Heart left ventricle (tissue), 16 donors: ENCODE data around the gene RPL13. TPM values are rescaled to one million over a fixed set of nuclear protein-coding genes. Genes with fewer than 3 reads are reported as not detected.
A peak's percentile ranks its signal among the peaks of the same experiment; 100 is the strongest.

Source experiments
- ATAC-seq, 4 donors: fragments of 200-7000 bp; cut with Tn5 transposase; one replicate each; pipeline ENCODE4 v1.9.1; 2020 to 2022; ENCODE audit warnings: moderate library complexity in 4 of 4, mild to moderate bottlenecking in 3 of 4, moderate number of reproducible peaks in 1 of 4
- DNase-seq, 5 donors: peaks; one replicate each; pipeline ENCODE4 v3.0.0-alpha.2; 2020
- H3K27ac ChIP-seq, 12 donors: fragments of 200-600 bp; sonication (generic) in 4 of 12; one replicate each; pipeline versions ENCODE4 v1.5.0 to v1.8.0; 2016 to 2022; ENCODE audit warnings: mild to moderate bottlenecking in 2 of 12
- H3K27me3 ChIP-seq, 9 donors: fragments of 200-600 bp; sonication (generic) in 2 of 9; one replicate each; pipeline versions ENCODE4 v1.5.1 to v1.8.0; 2016 to 2022; ENCODE audit warnings: mild to moderate bottlenecking in 3 of 9
- H3K36me3 ChIP-seq, 9 donors: fragments of 200-600 bp; sonication (generic) in 2 of 9; one replicate each; pipeline versions ENCODE4 v1.5.0 to v1.8.0; 2018 to 2022; ENCODE audit warnings: mild to moderate bottlenecking in 2 of 9
- H3K4me1 ChIP-seq, 12 donors: fragments of 200-600 bp; sonication (generic) in 4 of 12; one replicate each; pipeline versions ENCODE4 v1.5.0 to v1.8.0; 2016 to 2022; ENCODE audit warnings: mild to moderate bottlenecking in 3 of 12
- H3K4me3 ChIP-seq, 12 donors: fragments of 200-600 bp; sonication (generic) in 4 of 12; one replicate each; pipeline versions ENCODE4 v1.5.0 to v1.8.0; 2017 to 2022; ENCODE audit warnings: mild to moderate bottlenecking in 9 of 12, moderate library complexity in 4 of 12
- H3K9me3 ChIP-seq, 12 donors: fragments of 200-600 bp; sonication (generic) in 4 of 12; one replicate each; pipeline versions ENCODE4 v1.5.0 to v1.8.0; 2016 to 2022; ENCODE audit warnings: mild to moderate bottlenecking in 1 of 12
- POLR2A ChIP-seq, 2 donors: fragments of 450-650 bp; IDR thresholded peaks; one replicate each; pipeline ENCODE4 v1.6.1; 2017; ENCODE audit warnings: antibody characterized with exemption in 2 of 2, mild to moderate bottlenecking in 2 of 2, moderate library complexity in 2 of 2
- WGBS, 4 donors: extraction: QIAGEN DNeasy Blood & Tissue Kit in 2 of 4; methylation state at CpG; one replicate each; pipeline versions ENCODE4 v1.1.5 to v1.1.7; 2013 to 2018; 5-methylcytosine and 5-hydroxymethylcytosine counted together
- intact Hi-C, 10 donors: fragments of 100-400 bp; cut with DNase I; formaldehyde crosslinking; loops; one replicate each; pipeline versions ENCODE4 v1.11.1 to v1.14.2; 2022
- polyA plus RNA-seq, 2 donors: library from polyadenylated mRNA; stranded (reverse); fragments of 200-250 nt; gene quantifications; one replicate each; pipeline ENCODE4 v1.2.3, GENCODE V29; 2013
- total RNA-seq, 9 donors: library from RNA; depleted of rRNA in 2 of 9; stranded (reverse); fragments of >200 nt in 2 of 9; fragmentation: NEBNext Ultra II Directional in 3 of 9; extraction: Animal tissue kit (Norgen Biotek cat#: 25700) in 3 of 9; gene quantifications; one replicate each; pipeline versions ENCODE4 v1.1.0 to v1.2.4, GENCODE V29; 2016 to 2023
- TF ChIP-seq, protein P1 (sequence below), 12 donors: fragments of 200-600 bp; sonication (generic) in 4 of 12; IDR thresholded peaks; one replicate each; pipeline versions ENCODE4 v1.5.0 to v1.8.0; 2018 to 2022; ENCODE audit warnings: antibody characterized with exemption in 12 of 12, mild to moderate bottlenecking in 5 of 12
- donor health status: ischemic (EF 13 %, LVEDD 7.1; RV severe dilation, severe dysfunction).
- donor health status: healthy with polysubstance abuse.
- donor health status: DM: no; HTN: yes; CAD: no.
- donor health status: DM: no; HTN: no; CAD: no.
- donor health status: ischemic (EF 25% LVEDD 6.9; RV normal size, moderate dysfunction).
- donor health status: ischemic (EF 25% LVEDD 5.7; RV mildly dilated, moderate dysfunction).
- donor health status: healthy.
- donor health status: DM: yes; HTN: yes; CAD: no.
- donor health status: ischemic (EF 35%, LVEDD 5.7; RV mildly dilated, moderate dysfunction).
- donor health status: nonischemic (EF 11% LVEDD 7.7; RV severe dilation, severe dysfunction).
- donor health status: DM: yes; HTN: yes; CAD: no.
- donor health status: PGD.
- donor health status: ischemic (EF 29% LVEDD 5.4; RV normal size, mild dysfunction).
- donor health status: nonischemic (EF 23%, LVEDD 6.1; RV moderate dilation, normal function).

RPL13 gene
- total and polyA plus RNA-seq, 11 donors = 701 to 5,500 (median 1,282) TPM

DNA sequence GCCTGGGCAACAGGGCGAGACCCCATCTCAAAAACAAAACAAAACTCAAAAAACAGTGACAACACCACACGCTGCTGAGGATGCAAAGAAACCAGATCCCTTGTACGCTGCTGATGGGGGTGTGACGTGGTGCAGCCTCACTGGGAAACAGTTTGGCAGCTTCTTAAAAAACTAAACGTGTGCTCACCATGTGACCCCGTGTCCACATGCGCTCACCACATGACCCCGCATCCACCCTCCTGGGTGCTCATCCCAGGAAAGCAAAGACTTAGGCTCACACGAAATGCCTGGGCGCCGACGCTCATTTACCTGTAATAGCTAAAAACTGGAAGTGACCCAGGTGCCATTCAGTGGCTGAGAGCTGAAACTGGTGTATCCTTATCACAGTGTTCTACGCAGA, 19.9 kb upstream of the RPL13 start:
- H3K36me3 ChIP-seq = peaks cover 0 to 75% (median 48%) of the 10 kb centered on the region in 9 donors
- H3K4me1 ChIP-seq = peaks cover 0 to 16% (median 2%) of the 10 kb centered on the region in 12 donors
- no peaks in the 10 kb centered on the region for H3K27me3 ChIP-seq
- H3K9me3 ChIP-seq = no peaks in the 10 kb centered on the region
- TF ChIP-seq, protein P1, sequence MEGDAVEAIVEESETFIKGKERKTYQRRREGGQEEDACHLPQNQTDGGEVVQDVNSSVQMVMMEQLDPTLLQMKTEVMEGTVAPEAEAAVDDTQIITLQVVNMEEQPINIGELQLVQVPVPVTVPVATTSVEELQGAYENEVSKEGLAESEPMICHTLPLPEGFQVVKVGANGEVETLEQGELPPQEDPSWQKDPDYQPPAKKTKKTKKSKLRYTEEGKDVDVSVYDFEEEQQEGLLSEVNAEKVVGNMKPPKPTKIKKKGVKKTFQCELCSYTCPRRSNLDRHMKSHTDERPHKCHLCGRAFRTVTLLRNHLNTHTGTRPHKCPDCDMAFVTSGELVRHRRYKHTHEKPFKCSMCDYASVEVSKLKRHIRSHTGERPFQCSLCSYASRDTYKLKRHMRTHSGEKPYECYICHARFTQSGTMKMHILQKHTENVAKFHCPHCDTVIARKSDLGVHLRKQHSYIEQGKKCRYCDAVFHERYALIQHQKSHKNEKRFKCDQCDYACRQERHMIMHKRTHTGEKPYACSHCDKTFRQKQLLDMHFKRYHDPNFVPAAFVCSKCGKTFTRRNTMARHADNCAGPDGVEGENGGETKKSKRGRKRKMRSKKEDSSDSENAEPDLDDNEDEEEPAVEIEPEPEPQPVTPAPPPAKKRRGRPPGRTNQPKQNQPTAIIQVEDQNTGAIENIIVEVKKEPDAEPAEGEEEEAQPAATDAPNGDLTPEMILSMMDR (IDR thresholded peaks at IDR 0.05) = no peak
- TF ChIP-seq POLR2A (IDR thresholded peaks at IDR 0.05) = no peak
- intact Hi-C loops = no loop called here
- no peak overlapping the region for H3K4me3 ChIP-seq
- WGBS, 4 donors = 51 to 69% (median 64%) methylated on average over 12 to 13 of the region's 13 CpGs
- peak; percentile 58 to 85 (median 72) for ATAC-seq
- DNase-seq = peak in 2 of 5 donors; percentile 47 to 57
- H3K27ac ChIP-seq = peak overlapping the region in 9 of 12 donors; percentile 15 to 84 (median 46)

- ATAC-seq (peak; percentile 6 to 20 (median 8)), DNase-seq (no peak)
- TF ChIP-seq POLR2A (IDR thresholded peaks at IDR 0.05) = no peak
- TF ChIP-seq, protein P1 (IDR thresholded peaks at IDR 0.05) = no peak
- no peak overlapping the region for H3K4me3 ChIP-seq
- 89 to 95% (median 93%) methylated on average over 21 of the region's 21 CpGs for WGBS, 4 donors
- no peaks in the 10 kb centered on the region for H3K27me3 ChIP-seq
- intact Hi-C loops = no loop called here
- H3K9me3 ChIP-seq = no peaks in the 10 kb centered on the region
- H3K36me3 ChIP-seq = peaks cover 0 to 82% (median 57%) of the 10 kb centered on the region in 9 donors
- peak overlapping the region in 9 of 12 donors; percentile 3 to 86 (median 53) for H3K27ac ChIP-seq
- peaks cover 0 to 16% (median 2%) of the 10 kb centered on the region in 12 donors for H3K4me1 ChIP-seq
These were observed 18.7 kb upstream of the RPL13 start for GRCh38 chr16:89541792-89542191.

DNA sequence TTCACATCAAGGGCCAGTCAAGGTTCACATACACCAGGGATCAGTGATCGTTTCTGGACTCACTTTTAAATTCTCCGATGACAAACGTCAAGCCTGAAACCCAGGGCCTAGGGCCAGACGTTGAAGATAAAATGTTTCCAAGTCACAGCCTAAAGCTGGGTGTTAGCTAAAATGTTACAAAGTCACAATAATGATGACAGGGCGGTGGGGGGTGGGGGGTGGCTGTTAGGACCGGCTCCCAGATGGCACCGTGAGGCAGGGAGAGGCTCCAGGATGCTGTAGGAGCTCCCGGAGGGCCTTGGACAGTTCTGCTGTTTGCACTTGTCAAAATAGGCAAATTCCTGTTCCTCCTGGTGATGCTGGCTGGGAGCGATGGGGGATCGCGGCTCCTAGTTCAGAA, 16.4 kb upstream of the RPL13 start:
- intact Hi-C loops = no loop called here
- peaks cover 0 to 16% (median 2%) of the 10 kb centered on the region in 12 donors for H3K4me1 ChIP-seq
- no peak overlapping the region for H3K4me3 ChIP-seq
- ATAC-seq (no peak), DNase-seq (no peak)
- H3K27ac ChIP-seq = no peak overlapping the region
- peaks cover 0 to 83% (median 59%) of the 10 kb centered on the region in 9 donors for H3K36me3 ChIP-seq
- no peaks in the 10 kb centered on the region for H3K27me3 ChIP-seq
- TF ChIP-seq, protein P1 (IDR thresholded peaks at IDR 0.05) = no peak
- no peak for TF ChIP-seq POLR2A (IDR thresholded peaks at IDR 0.05)
- 90 to 94% (median 91%) methylated on average over 11 of the region's 11 CpGs for WGBS, 4 donors
- no peaks in the 10 kb centered on the region for H3K9me3 ChIP-seq

GRCh38 chr16:89544713-89545043, 15.8 kb upstream of the RPL13 start:
- Histone ChIP-seq H3K27me3 (no peaks in the 10 kb centered on the region), H3K9me3 (no peaks in the 10 kb centered on the region), H3K36me3 (peaks cover 0 to 84% (median 62%) of the 10 kb centered on the region in 9 donors), H3K27ac (no peak overlapping the region), H3K4me1 (peaks cover 0 to 16% (median 2%) of the 10 kb centered on the region in 12 donors), H3K4me3 (no peak overlapping the region)
- no peak for ATAC-seq
- WGBS, 4 donors = 93 to 96% (median 94%) methylated on average over 13 of the region's 13 CpGs
- intact Hi-C loops = no loop called here
- no peak for TF ChIP-seq POLR2A (IDR thresholded peaks at IDR 0.05)
- TF ChIP-seq, protein P1 (IDR thresholded peaks at IDR 0.05) = no peak
- no peak for DNase-seq
